GM19351 (cell line): ENCODE data around the gene RWDD4.

Source experiments
- ATAC-seq: cut with Tn5 transposase; IDR thresholded peaks from one replicate; pipeline ENCODE4 v1.9.1; 2021; ENCODE audit warnings: mild to moderate bottlenecking, moderate library complexity; ENCODE audit not compliant: unreplicated experiment

Gene RWDD4

DNA sequence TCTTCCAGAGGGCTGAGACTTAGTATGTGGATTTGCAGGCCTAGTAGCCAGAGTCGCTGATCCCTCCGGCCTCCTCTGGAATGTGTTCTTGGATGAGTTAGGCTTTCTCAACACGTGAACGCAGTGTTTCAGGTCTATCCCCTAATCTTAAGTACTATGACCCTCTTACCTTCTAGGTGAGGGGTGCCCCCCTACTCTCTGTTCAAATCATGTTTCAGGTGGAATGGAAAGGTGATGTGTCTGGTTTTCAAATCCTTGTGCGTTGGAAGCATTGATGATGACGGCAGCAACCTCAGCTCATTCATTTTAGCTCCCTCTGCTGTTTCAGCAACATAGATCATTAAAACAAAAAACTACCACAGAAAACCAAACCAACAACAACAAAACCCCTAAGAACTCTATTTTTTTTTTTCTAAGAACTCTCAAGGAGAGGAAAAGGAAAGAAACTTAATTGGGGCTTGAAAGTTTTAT is 56.4 kb downstream of the RWDD4 start:
- no peak for ATAC-seq

DNA sequence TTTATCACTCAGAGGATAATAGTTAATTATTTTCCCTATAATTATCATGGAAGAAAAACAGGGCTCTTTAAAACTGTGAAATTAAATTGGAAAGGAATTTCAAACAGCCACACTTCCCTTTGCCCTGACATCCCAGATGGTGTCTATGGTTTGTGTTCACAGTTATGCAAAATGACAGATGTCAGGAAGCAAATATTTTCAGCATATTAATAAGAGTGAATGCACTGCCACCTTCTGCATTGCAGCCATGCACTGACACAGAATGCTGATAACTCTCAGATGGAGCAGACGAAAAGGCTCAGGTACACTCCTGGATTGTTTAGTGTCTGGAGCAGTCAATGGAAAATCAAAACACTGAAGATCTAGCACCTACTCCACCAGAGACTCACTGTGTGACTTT is 57.6 kb downstream of the RWDD4 start:
- ATAC-seq = no peak

DNA sequence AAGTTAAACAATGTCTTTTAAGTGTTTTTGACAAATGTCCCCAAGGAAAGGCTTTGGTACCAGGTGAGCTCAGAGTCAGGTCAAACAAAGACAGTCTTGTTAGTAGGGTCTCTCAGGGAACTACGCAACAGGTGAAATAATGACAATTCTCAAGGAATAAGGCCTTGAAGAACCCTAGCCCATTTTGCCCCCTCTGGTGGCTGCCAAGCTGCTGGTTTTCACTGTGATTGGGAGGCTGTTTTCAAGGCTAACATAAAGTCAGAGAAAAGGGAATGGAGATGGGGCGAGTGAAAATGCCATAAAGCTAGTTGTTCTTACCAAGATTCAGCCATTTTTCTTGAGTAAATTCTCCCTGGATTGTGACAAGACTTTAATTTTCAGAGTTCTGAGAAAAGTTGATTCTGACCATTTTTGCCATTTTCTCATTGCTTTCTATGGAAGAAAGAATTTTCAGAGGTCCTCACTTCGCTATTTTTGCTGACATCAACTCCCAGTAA is 58.7 kb downstream of the RWDD4 start:
- ATAC-seq = no peak

DNA sequence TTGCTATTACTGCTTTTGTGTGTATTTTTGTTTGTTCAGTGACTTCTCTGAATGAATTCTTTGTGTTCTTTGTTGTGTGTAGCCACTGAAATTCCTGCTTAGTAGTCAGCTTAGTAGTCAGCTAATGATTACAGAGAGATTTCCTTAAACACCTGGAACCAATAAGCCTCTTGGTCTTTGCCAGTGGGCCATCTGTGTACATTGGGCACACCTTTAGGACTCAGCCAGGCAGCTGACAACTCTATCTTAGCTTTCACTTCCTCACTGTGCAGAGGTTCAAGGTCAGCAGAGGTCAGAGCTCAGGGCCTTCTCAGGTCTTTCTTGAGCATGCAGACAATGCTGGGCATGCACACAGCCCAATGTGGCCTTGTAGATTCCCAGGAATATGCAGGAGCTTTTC is 59.3 kb downstream of the RWDD4 start:
- ATAC-seq = no peak

DNA sequence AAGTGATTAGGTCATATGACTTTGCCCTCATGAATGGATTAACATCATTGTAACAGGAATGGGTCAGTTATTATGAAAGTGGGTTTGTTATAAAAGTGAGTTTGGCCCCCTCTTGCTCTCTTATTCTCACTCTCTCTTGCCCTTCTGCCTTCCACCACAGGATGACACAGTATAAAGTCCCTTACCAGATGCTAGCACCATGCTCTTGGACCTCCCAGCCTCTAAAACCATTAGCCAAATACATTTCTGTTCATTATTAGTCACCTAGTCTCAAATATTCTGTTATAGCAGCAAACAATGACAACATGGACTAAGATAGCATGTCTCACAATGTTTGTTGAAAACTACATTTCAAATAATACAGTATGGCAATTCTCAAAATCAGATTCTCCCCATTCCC is 59.7 kb downstream of the RWDD4 start:
- no peak for ATAC-seq

DNA sequence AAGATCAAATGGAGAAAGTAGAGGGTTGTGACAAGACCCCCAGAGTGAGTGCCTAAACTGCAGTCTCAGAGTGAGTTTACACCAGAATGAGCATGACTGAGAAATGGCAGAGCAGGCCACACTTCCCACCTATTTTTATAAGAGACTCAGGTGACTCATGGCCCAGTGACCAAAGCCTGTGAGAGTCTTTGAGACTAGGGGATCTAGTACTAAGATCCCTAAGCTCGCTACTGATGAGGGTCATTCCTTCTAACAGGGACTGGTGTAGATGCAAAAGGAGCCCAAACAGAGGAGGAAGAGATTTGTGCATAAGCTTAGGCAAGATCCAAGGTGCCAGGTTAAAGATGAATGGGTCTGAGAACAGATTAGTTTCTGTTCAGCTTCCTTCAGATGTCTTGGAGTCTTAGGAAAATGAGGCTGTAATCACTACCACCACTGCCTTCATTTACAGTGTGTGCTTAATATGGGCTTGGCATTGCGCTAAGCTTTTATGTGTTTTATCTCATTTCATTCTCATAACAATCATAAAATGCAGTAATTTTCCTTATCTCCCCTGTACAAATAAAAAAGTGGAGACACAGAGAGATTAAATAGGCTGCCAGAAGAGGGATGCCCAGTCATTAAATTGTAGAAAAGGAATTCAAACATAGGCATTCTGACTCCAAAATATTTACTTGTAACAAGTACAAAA is 62.8 kb downstream of the RWDD4 start:
- ATAC-seq = no peak

DNA sequence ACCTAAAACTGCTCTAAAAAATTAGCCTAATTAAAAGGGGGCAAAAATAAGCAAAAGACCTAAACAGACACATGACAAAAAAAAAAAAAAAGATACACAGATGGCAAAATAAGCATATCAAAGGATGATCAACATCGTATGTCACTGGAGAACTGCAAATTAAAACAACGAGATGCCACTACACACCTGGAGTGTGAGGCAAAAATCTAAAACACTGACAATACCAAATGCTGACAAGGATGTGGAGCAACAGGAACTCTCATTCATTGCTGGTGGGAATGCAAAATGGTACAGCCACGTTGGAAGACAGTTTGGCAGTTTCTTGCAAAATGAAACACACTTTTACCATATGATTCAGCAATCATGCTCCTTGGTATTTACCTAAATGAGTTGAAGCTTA is 64.2 kb downstream of the RWDD4 start:
- ATAC-seq = no peak

DNA sequence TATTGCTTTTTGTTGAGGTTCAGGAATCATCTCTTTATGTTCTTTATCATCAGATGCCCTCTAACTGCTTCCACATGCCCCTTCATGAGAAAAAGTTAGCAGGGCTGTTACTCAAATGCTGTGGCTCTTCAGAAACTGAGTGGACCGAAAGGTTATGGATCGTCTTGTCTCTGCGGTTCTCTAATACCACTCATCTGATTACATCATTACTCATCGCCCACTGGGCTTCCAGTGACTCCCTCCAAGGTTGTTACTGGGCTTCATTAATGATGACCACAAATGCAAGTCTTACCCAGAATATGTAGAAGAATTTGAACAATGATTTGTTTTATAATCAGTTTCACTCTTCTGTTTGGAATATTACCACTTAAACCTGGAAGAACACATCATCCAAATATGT is 67.7 kb downstream of the RWDD4 start:
- no peak for ATAC-seq
